Frontal cortex (tissue), 4 donors: ENCODE results near the gene NHLRC4. TPM values are rescaled to one million over a fixed set of nuclear protein-coding genes. Genes with fewer than 3 reads are reported as not detected.

Experiments
- DNase-seq, 2 donors: peaks; one replicate each; pipeline ENCODE4 v3.0.0; 2012; ENCODE audit warnings: low spot score in 2 of 2
- FAIRE-seq: peaks from 2 replicates; lab custom pipeline; 2012; peaks lifted over from hg19 to GRCh38; lab: Jason Lieb, UNC
- total RNA-seq: library from RNA; depleted of rRNA; stranded (reverse); fragments of >200 nt; gene quantifications from one replicate; pipeline ENCODE4 v1.2.3, GENCODE V29; 2014
- donor health status: control.
- donor health status: control.
- donor health status: control.

NHLRC4 gene, protein sequence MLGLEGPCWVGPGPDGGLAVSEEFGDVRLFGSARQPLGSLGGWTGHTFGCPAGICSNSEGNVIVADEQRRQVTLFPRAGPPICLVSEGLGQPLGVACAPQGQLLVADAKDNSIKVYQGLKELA
- 0.41 TPM for total RNA-seq

DNA sequence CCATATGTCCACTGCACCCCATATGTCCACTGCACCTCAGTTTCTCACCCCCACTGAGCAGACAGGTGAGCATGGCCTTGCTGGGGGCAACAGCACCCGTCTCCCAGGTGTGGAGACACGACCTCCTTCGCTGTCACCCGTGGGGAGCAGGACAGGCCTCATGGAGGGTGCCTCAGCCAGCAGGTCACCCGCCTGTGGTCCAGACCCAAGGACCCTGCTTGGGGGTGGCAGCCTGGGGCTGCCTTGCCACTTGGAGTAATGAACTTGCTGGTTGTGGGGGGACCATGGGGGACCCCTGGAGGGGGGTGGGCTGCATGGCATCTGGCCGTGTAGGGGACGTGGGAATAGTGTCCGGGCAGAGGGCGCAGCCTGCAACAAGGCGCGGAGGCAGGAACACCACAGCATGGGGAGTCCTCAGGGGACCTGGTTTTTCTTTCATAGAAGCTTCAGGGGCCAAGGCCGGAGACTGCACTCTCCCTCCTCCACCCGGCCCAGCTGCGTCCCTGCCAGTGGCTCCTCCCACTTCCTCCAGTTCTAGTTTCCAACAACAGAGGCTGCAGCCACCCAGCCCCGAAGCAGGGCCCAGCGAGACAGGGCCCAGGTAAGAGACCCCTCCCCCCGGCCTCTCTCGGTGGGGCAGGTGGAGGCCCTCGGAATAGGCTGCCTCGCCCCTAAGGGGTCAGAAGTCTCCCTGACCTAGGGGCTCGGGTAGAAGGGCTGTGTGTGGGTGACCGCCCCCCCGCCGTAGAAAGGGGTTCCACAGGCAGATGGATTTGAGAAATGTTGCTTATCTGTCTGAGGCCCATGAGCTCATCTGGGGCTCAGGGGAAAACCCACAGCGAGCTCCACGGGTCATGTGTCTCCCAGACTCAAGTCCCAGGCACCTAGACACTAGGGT, at the start of gene NHLRC4:
NHLRC4 (plus strand) TSS at position 531 of the 898 bp plus-strand sequence. CDS start 1,043 bp downstream, outside the sequence.
- DNase-seq (peak; percentile 70 to 73), FAIRE-seq (no peak)

DNA sequence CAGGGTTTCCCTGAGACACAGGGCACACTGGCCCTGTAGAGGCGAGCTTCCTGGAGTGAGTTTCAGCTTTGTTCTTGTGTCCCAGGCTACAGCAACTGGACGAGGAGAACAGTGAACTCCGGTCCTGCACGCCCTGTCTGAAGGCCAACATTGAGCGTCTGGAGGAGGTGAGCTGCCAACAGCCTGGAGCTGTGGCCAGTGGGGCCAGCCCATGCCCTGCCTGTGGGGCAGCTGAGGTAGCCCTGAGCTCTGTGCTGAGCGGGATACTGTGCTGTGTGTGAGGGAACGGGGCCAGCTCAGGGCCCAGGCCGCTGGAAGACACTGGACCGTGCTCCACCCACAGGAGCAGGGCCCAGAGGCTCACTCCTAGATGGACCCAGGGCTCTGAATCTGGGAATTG, 47.9 kb upstream of the NHLRC4 start:
- FAIRE-seq (no peak), DNase-seq (no peak)

DNA sequence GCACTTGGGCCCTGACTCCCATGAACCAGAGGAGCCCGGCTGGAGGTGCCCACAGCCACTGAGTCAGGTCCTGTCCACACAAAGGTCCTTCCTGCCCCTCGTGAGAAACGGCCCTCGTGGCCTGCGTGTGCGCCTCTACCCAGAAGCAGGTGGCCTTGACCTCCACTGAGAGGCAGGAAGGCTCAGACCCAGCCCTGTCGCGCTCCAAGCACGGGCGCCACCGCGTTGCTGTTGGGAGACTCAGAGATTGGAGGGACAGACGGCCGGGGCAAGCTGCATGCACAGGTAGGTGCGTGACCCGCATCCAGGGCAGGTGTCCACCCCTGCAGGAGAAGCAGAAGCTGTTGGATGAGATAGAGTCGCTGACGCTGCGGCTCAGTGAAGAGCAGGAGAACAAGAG, 47.4 kb upstream of the NHLRC4 start:
- FAIRE-seq (no peak), DNase-seq (no peak)

DNA sequence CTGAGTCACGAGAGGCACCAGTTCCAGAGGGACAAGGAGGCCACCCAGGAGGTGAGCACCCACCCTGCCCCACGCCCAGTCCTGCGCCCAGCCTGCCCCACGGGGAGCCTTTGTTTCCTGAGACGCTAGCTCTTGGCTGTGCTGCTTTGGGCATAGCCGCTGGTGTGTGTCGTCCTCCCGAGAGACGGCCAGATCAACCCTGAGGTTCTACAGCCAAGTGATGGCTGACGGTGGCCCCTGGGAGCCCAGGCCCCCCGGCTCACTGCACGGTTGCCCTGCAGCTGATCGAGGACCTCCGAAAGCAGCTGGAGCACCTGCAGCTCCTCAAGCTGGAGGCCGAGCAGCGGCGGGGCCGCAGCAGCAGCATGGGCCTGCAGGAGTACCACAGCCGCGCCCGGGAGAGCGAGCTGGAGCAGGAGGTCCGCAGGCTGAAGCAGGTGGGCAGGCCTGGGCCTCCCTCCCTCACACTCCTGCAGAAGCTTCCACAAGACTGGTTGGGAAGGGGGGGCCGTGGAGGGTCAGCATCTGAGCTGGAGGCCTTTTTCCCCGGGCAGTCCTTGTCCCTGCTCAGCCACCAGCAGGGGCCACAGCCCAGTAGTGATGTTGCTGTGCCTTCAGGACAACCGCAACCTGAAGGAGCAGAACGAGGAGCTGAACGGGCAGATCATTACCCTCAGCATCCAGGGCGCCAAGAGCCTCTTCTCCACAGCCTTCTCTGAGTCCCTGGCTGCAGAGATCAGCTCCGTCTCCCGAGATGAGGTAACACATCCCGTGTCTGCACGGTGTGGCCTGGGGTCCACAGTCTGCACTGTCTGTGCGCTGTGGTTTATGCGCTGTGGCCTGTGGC, 46.7 kb upstream of the NHLRC4 start:
- no peak for FAIRE-seq
- no peak for DNase-seq

DNA sequence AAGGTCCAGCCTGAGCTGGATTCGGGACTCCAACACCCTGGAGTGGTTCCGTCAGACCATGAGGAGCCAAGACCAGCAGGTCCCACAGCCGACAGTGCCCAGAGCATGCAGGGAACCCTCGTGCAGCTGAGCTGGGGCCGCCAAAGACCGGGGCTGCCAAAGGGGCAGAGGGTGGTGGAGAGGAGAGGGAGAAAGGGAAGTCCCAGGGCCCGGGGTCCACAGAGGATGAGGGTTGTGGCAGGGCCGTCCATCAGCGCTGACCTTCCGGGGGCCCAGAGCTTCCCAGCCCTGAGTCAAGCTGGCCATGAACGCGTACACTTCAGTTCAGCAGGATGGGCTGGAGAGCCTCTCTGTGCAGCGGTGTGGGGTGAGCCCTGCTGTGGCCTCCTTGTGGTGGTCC, 46.0 kb upstream of the NHLRC4 start:
- DNase-seq (no peak), FAIRE-seq (no peak)

DNA sequence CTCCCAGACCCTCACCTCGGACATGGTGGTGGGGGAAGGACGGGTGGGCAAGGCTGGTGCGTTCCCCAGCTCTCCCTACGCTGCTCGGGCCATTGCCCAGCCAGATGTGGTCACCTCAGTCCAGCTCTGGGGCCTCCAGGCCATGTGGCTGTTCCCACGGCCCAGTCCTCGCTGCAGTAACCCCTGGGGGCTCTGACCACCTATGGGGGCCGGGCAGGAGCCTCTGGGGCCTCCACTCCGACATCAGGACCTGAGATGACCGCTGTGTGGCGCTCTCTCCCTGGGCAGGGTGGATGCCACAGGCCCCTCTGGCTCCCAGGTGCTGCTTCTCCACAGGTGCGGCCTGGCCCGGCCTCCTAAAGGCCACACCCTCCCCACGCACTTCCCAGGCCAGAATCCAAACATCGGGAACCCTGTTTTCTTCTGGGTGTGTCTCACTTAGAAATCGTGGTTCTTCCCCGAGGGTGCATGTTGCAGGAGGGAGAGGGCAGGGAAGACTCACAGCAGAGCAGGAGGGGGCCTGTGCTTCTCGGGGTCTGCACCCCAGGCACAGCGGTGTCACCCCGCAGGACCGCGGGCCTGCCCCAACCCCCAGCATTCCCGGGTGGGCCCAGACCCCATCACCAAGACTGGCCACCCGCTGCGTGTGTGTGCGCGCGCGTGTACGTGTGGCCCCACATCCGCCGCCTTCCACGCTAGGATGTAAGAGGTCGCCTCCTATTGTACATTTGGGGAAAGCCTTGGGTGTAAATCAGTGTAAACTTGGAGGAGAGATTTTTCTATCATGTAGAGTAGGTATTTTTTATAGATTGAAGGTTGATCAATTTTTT, 45.2 kb upstream of the NHLRC4 start:
- FAIRE-seq (no peak), DNase-seq (no peak)

DNA sequence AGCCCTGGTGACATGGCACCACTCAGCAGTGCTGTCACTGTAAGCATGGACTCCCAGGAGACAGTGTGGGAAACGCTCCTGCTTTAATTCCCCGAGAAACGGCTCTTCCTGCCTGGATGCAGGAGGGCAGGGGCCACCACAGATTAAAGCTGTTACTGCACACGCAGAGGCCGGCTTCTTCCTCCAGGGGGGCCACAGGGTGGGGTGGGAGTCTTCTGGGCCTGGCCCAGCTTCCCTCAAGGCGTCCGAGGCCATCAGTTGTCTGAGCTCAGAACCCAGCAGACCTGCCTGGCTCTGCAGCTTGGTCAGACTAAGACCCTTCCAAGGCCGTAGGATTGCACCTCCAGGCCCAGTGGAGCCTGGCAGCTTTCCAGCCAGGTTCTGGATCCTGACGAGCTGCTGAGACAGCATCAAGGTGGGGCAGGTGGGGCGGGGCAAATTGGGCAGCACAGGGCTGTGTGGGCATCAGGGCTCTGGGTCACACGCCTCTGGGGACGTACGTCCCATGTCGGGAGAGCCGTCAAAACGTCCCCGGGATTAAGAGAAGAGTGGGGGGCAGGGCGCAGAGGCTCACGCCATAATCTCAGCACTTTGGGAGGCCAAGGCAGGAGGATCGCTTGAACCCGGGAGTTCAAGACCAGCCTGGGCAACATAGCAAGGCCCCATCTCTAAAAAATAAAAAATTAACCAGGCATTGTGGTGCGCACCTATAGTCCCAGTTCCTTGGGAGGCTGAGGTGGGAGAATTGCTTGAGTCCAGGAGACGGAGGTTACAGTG, 44.3 kb upstream of the NHLRC4 start:
- no peak for DNase-seq
- FAIRE-seq, result no peak

DNA sequence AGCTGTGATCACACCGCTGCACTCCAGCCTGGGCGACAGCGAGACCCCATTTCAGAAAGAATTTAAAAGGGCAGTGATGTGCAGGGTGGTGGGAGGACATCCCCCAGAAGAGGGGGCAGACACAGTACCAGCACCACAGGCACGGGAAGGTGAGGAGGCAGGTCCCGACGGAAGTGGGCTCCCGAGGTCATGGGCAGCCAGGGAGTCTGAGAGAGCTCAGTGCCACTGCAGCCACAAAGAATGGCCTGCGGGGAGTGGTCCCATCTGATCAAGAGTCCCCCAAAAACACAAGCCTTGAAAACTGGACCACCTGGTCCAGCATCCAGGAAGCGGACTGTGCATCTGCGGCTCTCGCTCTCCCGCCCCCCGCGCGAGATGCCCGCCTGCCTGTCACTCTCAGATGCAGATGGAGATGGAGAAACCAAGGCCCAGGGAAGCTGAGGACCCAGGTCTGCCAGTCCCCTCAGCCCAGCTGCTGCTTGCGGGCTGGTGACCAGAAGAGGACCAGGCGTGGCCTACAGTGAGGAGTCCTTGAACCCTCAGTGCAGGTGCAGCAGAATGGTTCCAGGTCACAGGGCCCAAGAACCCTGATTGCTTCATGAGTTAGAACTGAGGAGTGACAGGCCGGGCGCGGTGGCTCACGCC, 43.6 kb upstream of the NHLRC4 start:
- DNase-seq, result no peak
- no peak for FAIRE-seq

DNA sequence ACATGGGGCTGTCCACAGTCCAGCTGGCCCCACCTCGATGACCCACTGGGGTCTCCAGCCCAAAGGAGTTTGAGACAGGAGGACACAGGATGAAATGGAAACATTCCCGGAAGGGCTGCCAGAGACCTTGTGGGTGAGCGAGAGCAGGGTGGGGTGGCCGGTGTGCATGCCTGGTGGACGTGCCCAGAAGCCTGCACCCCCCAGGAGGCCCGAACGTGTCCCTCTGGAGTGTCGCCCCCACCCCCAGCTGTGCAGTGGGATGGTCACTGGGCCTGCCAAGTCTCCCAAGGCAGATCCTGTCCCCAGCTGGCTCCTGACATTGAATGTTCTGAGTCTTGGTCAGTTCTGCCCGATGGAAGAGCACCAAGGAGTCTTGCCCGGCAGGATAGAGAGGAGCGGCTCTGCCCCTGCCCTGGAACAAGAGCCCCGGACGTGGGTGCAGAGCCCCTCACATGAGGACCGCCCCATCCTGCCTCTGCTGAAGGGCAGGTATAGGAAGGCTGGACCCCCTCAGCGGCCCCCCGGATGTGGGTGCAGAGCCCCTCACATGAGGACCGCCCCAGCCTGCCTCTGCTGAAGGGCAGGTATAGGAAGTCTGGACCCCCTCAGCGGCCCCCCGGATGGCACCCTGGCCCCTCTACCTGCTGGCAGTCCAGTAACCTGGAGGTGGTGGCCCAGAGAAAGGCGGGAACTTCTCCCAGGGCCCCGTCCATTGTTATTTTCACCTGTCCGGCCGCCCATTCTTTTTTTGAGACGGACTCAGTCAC, 42.3 kb upstream of the NHLRC4 start:
- DNase-seq (no peak), FAIRE-seq (no peak)

DNA sequence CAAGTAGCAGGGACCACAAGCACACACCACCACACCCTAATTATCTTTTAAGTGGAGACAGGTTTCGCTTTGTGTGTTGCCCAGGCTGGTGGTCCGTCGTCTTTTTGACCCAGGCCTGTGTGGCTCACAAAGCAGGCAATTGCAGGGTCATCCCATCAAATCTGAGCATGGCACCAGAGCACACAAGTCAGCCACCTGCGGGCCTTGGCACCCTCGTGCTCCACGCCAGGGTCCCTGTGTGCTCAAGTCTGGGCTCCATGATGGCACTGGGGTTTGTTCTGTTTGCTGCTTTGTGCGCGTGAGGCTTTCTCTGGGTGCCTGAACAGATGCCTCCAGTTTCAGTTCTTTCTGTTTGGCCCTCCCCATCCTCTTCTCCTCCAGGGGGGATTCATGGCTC, 41.7 kb upstream of the NHLRC4 start:
- DNase-seq, result no peak
- no peak for FAIRE-seq

DNA sequence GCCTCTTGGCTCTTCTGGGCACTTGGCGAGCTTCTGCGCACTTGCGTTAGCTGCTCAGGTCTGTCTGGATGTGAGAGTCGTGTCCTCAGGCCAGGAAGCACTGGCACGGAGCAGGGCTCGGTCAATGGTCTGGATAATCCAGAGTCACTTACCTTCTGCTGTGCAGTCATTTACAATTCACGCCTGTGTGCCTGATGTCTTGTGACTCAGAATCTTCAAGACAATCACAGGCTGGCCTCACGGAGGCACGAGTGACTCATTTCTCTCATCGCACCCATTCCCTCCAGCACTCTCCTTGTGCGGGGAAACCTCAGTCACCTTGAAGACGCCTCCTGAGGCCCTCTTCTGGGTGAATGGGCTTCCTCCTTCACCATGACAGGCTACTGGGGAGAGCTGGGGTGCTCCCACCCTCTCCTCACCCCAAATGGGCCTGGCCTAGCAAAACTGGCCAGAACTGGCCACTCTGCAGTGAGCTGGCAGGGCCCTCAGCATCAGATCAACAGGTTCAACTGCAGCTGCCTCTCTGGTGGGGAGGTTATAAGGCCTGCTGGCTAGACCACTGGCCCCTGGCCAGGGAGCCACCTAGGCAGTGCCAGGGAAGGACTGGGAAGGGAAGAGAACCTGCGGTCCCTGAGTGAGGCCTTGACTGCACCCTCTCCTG, 41.2 kb upstream of the NHLRC4 start:
- FAIRE-seq, result no peak
- DNase-seq, result no peak

DNA sequence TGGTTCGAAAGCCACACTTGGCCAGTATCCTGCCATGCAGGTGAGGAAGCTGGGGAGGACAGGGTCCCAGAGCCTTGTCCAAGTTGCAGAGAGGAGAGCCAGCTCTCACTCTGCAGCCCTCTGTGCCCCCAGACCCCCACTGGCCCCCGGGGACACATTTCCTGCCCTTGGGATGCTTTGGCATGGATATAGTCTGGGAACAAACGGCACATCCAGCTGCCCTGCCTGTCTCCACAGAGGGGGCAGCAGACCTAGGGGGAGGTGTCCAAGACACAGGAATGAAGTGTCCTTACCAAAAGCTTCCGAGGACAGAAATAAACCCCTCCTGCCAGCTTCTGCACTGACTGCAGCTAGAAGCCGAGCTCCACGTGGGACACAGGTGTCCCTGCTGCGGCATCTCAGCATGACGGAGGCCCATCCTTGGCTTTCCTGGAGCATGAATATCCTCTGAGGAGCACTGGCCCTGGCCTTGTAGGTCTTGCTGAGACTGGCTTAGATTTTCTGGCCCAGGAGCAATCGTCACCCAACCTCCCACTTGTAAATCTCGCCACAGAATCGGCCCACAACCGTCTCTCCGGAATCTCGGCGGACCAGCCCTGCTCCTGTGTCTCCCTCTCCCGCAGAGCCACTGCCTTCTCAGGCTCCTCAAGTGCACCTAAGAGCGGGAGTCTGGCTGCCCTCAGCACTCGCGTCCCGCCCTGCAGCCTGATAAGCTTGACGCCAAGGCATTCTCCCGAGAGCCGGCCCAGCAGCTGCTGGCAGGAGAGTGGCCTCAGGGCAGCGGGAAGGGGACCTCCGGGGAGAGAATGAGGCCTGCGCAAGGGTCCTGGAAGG, 40.4 kb upstream of the NHLRC4 start:
- DNase-seq, result no peak
- no peak for FAIRE-seq

DNA sequence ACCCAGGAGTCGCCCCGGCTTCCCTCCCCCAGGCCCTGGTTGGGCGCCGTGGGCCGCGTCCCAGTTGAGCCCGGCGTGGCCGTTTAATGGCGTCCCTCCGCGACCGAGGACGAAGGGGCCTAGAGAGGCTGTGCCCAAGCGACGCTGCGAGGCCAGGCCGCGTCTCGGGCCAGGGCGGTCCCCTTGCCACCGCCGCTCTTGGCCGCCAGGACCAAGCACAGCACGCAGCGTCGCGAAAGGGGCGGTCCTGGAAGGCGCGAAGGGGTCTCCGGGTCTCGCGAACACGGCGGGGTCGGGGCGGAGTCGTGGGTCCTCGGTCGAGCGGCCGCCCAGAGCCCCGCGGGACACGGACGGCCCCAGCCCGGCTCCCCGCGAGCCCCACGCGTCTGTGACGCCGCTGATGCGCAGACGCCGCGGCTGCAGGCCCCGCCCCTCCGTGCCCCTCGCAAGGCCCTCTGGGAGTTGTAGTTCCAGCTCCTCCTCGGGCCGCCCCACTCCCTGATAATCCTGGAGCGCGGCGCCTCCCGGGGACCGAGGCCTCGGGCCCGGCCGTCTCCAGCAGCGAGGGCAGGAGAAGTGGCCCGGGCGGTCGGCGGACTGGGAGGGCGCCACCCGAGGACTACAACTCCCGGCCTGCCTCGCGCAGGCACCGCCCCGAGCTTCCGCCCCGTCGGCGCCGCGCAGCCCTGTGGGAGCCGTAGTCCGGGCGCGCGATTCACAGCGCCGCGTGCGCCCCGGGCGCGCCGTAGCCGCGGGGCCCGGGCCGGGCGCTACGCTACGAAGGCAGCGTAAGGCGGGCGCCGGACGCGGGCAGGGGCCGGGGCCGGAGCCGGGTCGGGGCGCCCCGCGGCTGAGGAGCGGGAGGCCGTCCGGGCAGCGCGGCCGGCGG, 39.5 kb upstream of the NHLRC4 start, which contains the start of gene CAPN15:
CAPN15 (plus strand) TSS at position 698 of the 889 bp plus-strand sequence. CDS start 19,127 bp downstream, outside the sequence.
- DNase-seq, result peak; percentile 91 to 96
- no peak for FAIRE-seq

DNA sequence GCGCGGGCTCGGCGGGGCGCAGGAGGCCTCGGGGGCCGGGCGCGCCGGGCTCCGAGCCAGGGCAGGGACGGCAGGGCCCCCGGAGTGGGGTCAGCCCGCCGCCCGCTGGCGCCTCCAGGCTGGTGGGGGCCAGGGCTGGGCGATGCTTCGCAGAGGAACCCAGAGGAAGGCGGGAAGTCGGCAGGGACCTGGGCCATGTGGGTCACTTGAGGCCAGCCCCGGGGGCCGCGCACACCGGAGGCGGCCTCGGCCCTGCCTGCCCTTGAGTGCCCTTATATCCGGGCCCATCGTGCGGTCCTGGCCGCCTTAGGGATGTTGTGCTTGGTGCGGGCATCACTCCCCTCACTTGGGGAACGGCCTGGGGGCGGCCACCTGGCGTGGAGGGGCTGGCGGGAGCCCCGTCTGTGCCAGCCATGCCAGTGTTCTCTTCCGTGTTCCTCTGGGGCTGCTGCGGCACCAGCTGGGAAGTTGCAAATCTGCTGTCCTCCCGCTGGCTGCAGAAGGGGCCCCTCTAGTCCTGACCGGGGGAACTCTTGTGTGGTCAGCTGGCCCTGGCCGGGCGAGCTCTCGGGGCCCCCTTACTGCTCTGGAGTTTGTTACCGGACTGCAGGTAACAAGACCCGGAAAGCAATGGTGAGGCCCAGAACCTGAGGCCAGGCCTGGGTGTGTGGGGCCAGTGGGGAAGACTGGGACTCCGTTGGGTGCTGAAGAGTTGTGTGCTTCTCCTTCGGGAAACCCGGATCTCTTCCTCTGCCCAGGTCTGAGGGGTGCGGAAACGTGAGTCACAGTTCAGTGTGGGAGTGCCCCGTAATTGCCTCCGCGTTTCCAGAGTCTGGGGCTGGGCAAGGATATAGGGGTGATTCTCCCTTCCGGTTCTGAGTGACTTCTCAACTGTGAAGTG, 38.4 kb upstream of the NHLRC4 start:
- FAIRE-seq (no peak), DNase-seq (no peak)
